ENCODE data around the gene KIAA1549.
"Not testable (repeated sequence)": the region's sequence is repeated elsewhere in the genome, so short reads cannot be mapped to it uniquely, and the experiment has no call there.

GRCh38 chr7:139025861-139026260, 44.7 kb upstream of the KIAA1549 start:
- not testable (repeated sequence) for TF ChIP-seq POLR2A, CTCF (IDR thresholded peaks at IDR 0.05)

Measured in Peyer's patch (tissue), 4 donors.